ENCODE data around the gene EXOC3L1.

Gene EXOC3L1

DNA sequence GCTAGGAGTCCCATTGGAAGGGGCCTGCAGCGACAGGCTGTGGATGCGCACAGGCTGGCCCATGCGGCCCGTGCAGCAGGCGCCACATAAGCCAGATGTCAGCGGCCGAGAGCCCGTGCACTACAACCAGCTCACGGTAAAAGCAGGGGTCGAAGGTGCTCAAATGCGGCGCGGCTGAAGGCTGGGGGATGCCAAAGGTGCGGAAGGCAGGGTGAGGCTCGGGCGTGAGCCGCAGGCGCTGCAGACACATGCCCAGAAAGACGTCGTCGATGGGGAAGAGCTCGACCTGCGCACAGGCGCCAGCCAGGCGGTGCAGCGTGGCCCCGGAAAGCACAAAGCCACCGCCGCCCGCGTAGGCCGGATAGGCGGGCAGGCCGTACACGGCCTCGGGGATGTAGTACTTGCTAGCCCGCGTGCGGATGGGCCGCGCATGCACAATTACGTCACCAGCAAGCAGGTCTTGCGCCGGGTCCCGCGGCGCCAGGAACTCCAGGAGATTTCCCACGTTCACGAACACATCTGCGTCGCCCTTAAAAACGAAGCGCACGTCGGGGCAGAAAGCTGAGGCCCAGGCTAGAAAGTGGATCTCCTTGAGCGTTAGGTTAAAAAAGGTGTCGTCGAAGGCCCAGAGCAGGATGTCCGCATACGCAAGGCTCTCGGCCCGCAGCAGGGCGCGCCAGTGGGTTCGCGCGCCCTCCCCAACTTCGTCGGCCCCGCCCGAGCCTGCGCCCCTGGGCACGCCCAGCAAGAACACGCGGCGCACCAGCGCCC is 40.5 kb downstream of the EXOC3L1 start:
- no peak for DNase-seq (ENCODE audit: low read depth in 2 of 2)

- no peak for DNase-seq (ENCODE audit: low read depth in 2 of 2)
Observed at GRCh38 chr16:67148656-67149275, 41.2 kb downstream of the EXOC3L1 start.

DNA sequence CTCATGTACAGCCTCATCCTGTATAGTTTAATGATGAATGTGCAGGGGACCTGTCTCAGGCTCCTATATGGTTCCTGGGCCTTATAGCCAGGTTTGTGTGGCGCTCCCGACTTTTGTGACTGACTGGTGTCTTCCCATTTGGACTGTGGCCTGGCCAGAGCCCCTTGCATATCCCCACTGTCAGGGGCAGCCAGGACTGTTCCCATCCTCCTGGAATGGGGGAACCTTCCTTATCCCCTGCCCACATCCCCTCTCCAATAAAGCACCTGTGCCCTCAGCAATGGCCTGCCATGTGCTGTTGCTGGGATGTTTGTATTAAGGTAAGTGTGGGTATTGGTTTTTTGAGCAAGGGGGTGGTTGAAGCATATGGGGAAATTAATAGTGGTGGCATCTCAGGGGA is 41.7 kb downstream of the EXOC3L1 start:
- no peak for DNase-seq (ENCODE audit: low read depth in 2 of 2)

DNA sequence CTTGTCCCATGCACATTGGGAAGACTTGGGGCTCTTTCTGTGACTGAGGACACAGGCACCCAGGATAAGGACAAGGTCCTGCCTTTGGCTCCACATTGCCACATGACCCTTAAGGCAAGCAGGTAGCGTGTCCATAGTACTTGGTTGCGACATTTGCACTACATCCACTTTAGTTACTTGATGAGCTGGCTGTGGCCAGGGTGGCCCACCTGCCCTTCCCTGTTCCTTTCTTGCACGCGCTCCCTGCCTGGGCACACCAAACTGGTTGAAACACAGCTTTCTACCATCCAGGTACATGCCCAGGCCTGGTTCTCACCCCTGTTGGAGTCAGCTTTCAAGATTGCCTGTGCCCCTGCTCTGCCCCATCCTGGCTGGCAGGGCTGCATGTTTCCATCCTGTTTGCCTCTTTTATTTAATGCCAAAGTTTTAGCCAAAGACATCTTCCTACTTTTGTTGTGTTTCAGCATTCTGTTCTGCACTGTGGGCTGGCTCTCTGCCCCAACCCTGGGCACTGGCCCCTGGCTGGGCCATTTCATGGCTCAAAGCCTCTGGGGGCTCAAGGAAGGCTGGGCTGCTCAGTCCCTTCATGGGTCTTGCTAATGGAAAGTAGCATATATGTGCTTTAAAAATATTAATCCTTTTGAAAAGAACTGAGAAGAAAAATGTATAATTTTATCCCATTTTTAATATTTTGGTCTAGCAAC is 42.3 kb downstream of the EXOC3L1 start:
- no peak for DNase-seq (ENCODE audit: low read depth in 2 of 2)

GRCh38 chr16:67146523-67147357 is 43.2 kb downstream of the EXOC3L1 start:
- no peak for DNase-seq (ENCODE audit: low read depth in 2 of 2)

DNA sequence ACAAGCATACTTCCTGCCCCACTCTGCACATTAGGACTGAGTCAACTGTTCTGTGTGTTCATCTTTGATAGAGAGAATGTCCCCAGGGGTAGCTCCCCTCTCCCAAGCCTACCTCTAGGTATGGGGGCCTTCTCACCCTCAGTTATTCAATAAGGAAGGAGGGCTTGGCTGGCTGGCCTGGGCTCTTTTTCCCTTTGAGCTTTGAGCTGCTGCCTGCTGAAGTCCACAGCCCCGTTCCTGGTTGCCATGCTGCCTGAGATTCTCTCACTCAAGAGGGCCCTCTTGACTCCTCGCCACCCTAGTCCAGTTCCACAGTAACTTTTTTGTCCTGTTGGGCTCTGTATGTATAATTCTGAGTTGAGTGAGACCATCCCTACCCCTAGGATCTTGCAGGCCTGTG is 44.2 kb downstream of the EXOC3L1 start:
- no peak for DNase-seq (ENCODE audit: low read depth in 2 of 2)

- no peak for DNase-seq (ENCODE audit: low read depth in 2 of 2)
Observed at GRCh38 chr16:67144943-67145342, 45.0 kb downstream of the EXOC3L1 start.

- DNase-seq (ENCODE audit: low read depth in 2 of 2): no peak
Observed at GRCh38 chr16:67142342-67142741, 47.6 kb downstream of the EXOC3L1 start.

- no peak for DNase-seq (ENCODE audit: low read depth in 2 of 2)
Observed at GRCh38 chr16:67141391-67141790, 48.5 kb downstream of the EXOC3L1 start.

GRCh38 chr16:67137605-67138004 is 52.3 kb downstream of the EXOC3L1 start:
- no peak for DNase-seq (ENCODE audit: low read depth in 2 of 2)

Data from stimulated activated CD4-positive, alpha-beta T cell treated with anti-CD3 and anti-CD28 coated beads, Interleukin-15, amount 100 ng/mL, for 48 hours (primary cell).